NCI-H748 (cell line): ENCODE measurements around the gene CLDN17.

Source experiments
- DNase-seq: peaks from one replicate; lab custom pipeline; 2025; ENCODE audit not compliant: unreplicated experiment; lab: John Stamatoyannopoulos, UW

CLDN17 gene

GRCh38 chr21:30166705-30167104 is at the start of gene CLDN17:
Gene CLDN17, minus strand, starts transcription at chr21:30166805. Its CDS starts 188 bp downstream, at chr21:30166617.
- no peak for DNase-seq

GRCh38 chr21:30216041-30216723 is 49.6 kb upstream of the CLDN17 start, which contains the start of gene CLDN8:
Gene CLDN8, minus strand, starts transcription at chr21:30216097. Its CDS starts 172 bp downstream, at chr21:30215925.
- no peak for DNase-seq

GRCh38 chr21:30211071-30211470 is 44.5 kb upstream of the CLDN17 start:
- DNase-seq, result no peak

- no peak for DNase-seq
These were observed 43.0 kb upstream of the CLDN17 start for GRCh38 chr21:30209601-30210000.

- no peak for DNase-seq
These were observed 40.6 kb upstream of the CLDN17 start for GRCh38 chr21:30207252-30207579.

GRCh38 chr21:30206551-30207251 is 40.1 kb upstream of the CLDN17 start:
- no peak for DNase-seq

- DNase-seq, result no peak
These were observed 33.4 kb upstream of the CLDN17 start for GRCh38 chr21:30200000-30200399.

GRCh38 chr21:30194701-30195299 is 28.2 kb upstream of the CLDN17 start:
- DNase-seq, result peak; percentile 28

- DNase-seq, result no peak
These were observed 26.6 kb upstream of the CLDN17 start for GRCh38 chr21:30193201-30193600.

- no peak for DNase-seq
These were observed 23.9 kb upstream of the CLDN17 start for GRCh38 chr21:30190554-30190953.

- DNase-seq, result no peak
These were observed 23.2 kb upstream of the CLDN17 start for GRCh38 chr21:30189773-30190172.

- no peak for DNase-seq
These were observed 19.6 kb upstream of the CLDN17 start for GRCh38 chr21:30186242-30186641.

GRCh38 chr21:30168086-30168485 is 1.5 kb upstream of the CLDN17 start:
- no peak for DNase-seq

GRCh38 chr21:30166171-30166570 is 434 bp downstream of the CLDN17 start:
- no peak for DNase-seq

GRCh38 chr21:30164796-30165195 is 1.8 kb downstream of the CLDN17 start:
- no peak for DNase-seq

GRCh38 chr21:30153697-30154340 is 12.8 kb downstream of the CLDN17 start:
- DNase-seq, result no peak

- DNase-seq, result no peak
These were observed 13.8 kb downstream of the CLDN17 start for GRCh38 chr21:30152792-30153191.

GRCh38 chr21:30148906-30149305 is 17.7 kb downstream of the CLDN17 start:
- DNase-seq, result no peak

- DNase-seq, result no peak
These were observed 19.9 kb downstream of the CLDN17 start for GRCh38 chr21:30146558-30147282.

GRCh38 chr21:30138483-30138882 is 28.1 kb downstream of the CLDN17 start:
- no peak for DNase-seq

- DNase-seq, result no peak
These were observed 37.4 kb downstream of the CLDN17 start for GRCh38 chr21:30129246-30129645.
